Measurements from ENCODE around the gene MTRF1L.
"Not testable (repeated sequence)": the region's sequence is repeated elsewhere in the genome, so short reads cannot be mapped to it uniquely, and the experiment has no call there.

The MTRF1L gene

GRCh38 chr6:153001767-153002612, 519 bp downstream of the MTRF1L start:
- DNase-seq: peak; percentile 19 to 33

- DNase-seq: not testable (repeated sequence)
Measured at GRCh38 chr6:153000790-153001189, 1.7 kb downstream of the MTRF1L start.

- no peak for DNase-seq
Measured at GRCh38 chr6:153000243-153000642, 2.3 kb downstream of the MTRF1L start.

- DNase-seq: not testable (repeated sequence)
Measured at GRCh38 chr6:152999538-152999937, 3.0 kb downstream of the MTRF1L start.

GRCh38 chr6:152993847-152994246, 8.7 kb downstream of the MTRF1L start:
- no peak for DNase-seq

- DNase-seq: no peak
Measured at GRCh38 chr6:152993431-152993830, 9.1 kb downstream of the MTRF1L start.

- DNase-seq: no peak
Measured at GRCh38 chr6:152986978-152987377, 15.5 kb downstream of the MTRF1L start.

GRCh38 chr6:152985300-152985699, 17.2 kb downstream of the MTRF1L start:
- DNase-seq: not testable (repeated sequence)

GRCh38 chr6:152984513-152984872, 18.0 kb downstream of the MTRF1L start:
- peak; percentile 4 to 35 for DNase-seq

- peak; percentile 52 to 67 for DNase-seq
Measured at GRCh38 chr6:152983637-152984512, 18.6 kb downstream of the MTRF1L start.

GRCh38 chr6:152982904-152983636, 19.4 kb downstream of the MTRF1L start, which contains the start of gene FBXO5:
Gene FBXO5 (minus strand): TSS chr6:152983041. CDS start chr6:152982959, 82 bp downstream.
- DNase-seq: peak; percentile 98 to 99

- peak; percentile 22 to 76 for DNase-seq
Measured at GRCh38 chr6:152981989-152982903, 20.3 kb downstream of the MTRF1L start.

GRCh38 chr6:152981219-152981618, 21.3 kb downstream of the MTRF1L start:
- peak; percentile 5 to 22 for DNase-seq

- peak in 1 of 2 experiments; percentile 10 for DNase-seq
Measured at GRCh38 chr6:152980656-152981055, 21.9 kb downstream of the MTRF1L start.

GRCh38 chr6:152979116-152979515, 23.4 kb downstream of the MTRF1L start:
- DNase-seq: no peak

- DNase-seq: no peak
Measured at GRCh38 chr6:152978058-152978457, 24.5 kb downstream of the MTRF1L start.

GRCh38 chr6:152977556-152977955, 25.0 kb downstream of the MTRF1L start:
- DNase-seq: no peak

GRCh38 chr6:152976749-152977148, 25.8 kb downstream of the MTRF1L start:
- no peak for DNase-seq

GRCh38 chr6:152975204-152975915, 27.1 kb downstream of the MTRF1L start:
- no peak for DNase-seq

GRCh38 chr6:152973916-152974315, 28.6 kb downstream of the MTRF1L start:
- no peak for DNase-seq
